Measurements from ENCODE around the gene FAM120AOS.

FAM120AOS gene

DNA sequence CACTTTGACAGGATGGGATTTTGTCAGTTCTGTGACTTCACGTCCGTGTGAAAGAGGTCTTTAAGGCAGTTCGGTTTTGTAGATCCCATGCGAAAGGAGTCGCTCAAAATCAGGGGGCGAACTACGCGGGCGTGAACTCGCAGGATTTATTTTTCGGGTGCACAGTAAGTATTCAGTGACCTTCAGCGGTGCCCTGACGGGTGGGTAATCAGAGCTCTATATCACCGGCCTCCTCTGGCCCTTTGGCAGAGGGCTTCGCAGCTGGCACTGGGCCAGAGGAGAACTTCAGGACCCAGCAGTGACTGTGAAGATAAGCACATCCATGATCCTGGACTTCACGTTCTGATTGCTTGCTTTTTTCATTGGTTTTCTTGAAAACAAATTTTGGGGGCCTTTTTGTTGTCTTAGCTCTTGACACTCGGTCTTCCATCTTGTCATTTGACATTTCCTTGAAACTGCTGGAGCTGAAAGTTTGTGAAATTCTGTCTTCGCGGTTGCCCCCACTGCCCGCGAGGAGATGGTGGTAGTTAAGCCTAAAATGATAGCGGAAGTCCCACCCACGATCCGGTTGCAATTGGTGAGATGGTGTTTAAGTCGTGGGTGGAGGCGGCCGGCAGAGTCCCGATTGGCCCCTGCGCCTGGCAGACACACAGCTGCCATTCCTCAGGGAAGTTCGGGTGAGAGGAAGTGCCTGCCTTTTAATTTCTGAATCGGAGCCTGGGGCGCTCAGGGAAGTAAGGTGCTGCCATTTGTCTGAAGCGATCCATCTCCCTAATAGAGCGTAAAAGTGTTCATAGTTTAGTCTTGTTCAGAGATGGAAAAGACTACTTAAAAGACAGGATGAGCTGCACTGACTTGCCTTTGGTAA is at the start of gene FAM120AOS:
Gene FAM120AOS (minus strand): TSS at position 535 of the 868 bp plus-strand sequence. CDS start 872 bp downstream, outside the sequence.
- DNase-seq = peak; percentile 94

DNA sequence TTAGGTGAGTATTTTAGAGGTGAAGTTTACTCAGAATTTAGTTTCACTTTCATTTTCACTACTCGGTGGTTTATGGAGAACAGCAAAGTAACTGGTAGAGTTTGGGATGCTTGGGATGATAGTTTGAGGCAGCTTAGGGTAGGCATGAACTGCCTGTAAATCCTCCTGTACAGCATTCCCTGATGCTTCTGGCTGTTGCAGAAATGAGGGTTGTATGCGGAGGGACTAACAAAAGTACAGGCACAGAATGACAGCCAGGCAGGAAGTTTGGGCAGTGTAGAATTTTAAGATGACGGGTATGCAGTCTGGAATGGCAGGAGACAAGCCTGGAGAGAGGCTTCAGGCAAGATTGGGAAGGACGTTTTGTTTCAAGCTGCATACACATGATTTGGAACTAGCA is 48.0 kb upstream of the FAM120AOS start:
- DNase-seq = no peak

DNA sequence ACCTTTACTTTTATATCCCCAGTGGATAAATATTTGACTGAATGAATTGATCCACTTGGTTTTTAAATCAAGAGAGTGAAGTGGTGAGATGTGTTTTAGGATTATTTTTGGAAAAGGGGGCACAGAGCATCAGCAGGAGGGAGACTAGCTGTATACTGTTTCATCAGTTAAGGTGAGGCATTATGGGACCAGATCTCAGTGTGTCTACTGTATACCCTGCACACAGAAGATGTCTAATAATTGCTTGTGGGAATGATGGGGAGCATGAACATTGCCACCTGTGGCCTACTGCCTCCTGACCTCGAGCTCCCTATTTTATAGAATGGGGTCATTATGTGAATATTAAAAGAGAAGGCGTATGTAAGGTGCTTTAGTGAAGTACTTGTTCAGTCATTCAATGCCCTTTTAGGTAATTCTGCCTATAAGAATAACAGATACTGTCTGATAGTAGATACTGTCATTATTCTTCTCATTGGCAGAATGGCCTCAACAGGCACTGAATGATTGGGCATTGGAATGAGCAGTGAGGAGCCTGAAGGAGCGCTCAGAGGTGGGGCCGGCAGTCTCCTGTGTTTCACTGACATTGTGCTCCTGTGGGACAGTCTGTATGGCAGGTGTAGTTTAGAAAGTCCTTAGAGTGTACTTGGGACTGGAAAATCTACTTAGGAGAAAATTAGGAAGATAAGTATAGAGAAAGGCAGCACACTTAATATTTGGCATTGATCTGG is 47.4 kb upstream of the FAM120AOS start:
- no peak for DNase-seq

DNA sequence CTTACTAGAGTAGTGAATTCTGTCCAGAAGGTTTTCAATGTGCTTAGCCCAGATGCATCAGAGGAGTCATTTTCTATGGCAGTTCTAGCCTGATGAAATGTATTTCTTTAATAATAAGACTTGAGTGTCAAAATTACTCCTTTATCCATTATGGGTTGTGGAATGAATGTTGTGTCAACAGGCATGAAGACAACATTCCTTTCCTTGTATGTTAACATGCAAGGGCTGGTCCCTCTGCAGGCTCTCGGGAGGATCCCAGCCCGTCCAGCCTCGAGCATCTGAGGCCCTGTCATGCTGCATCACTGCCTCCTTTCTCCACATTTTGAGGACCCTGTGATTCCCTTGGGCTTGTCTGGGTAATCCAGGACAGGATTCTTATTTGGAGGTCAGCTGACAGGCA is 42.9 kb upstream of the FAM120AOS start:
- DNase-seq = no peak

DNA sequence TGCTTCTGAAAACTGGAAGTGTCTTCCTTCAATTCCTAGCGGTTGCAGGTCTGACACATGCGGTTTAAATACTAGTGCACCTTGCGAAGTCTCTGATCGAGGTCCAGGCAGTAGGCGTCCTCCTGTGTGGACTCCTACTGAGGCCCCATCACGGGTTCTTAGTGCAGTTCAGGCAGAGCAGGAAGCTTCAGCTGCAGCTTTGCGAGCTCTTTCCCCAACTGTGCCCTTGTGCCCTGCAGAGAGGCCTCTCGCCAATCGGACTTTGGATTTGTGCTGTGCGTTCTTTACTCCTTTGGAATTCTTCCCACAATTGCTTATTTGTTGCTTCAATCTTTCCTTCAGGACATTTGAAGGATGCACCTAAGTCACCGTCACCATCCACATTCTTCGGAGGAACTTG is 40.6 kb upstream of the FAM120AOS start:
- no peak for DNase-seq

DNA sequence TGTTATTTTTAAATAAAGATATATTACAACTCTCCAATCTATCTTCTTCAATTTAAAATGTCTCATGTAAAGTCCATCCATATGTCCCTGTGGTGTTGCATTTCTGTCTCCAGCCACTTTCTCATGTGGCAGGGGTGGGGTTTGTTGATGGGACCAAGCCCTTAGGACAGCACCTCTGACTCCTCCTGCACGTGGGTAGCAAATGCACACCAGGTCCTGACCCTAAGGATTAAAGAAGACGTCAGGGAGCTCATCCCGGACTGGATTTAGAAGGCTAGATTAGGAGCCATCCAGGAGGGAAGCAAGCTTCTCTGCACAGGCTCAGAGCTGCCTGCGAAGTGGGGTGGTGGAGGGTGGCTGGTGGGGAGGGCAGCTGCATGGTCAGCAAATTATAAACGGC is 38.9 kb upstream of the FAM120AOS start:
- DNase-seq = no peak

DNA sequence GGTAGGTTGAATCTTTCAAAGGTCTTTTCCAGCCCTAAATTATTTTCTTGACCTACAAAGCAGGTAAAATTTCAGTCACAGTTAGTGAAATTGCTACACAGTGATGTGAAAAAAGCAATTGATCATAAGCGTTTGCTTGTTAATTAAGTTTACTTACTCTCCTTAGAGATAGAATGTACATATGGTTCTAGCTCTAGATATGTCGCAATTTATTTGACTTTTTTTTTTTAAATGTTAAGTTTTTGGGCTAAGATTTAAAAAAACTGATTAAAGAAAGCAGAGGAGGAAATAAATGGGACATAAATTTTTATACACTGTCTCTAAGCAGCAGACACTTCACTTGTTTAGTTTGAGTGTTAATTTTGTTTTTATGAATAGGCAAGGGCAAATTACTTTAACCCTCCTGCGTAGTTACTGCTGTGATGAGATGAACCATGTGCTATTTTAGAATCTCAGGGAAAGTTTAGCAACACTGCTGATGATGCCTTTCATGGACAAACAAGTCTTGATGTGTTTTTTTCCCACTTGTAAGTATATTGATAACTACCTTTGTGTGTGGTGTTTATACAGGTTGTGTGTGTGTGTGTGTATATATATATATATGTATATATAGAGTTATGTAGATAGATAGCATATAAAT is 38.3 kb upstream of the FAM120AOS start:
- no peak for DNase-seq

DNA sequence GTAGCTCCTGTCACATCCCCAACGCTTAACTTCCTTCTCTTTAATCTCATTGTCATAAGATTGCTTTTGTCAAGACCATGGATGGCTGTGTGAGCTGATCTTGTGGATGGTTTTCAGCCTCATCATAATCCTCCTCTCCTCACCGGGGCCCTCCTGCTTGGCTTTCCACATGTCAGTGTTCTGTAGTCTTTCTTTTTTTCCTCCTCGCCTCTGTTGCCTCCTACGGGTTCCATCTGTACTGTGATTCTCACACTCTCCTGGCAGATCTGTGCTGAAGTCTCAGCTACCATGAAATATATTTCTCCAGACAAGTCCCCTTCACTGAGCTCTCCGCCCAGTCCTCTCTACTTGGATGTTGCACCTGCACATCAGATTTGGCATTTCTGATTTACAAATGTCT is 34.9 kb upstream of the FAM120AOS start:
- DNase-seq = no peak

DNA sequence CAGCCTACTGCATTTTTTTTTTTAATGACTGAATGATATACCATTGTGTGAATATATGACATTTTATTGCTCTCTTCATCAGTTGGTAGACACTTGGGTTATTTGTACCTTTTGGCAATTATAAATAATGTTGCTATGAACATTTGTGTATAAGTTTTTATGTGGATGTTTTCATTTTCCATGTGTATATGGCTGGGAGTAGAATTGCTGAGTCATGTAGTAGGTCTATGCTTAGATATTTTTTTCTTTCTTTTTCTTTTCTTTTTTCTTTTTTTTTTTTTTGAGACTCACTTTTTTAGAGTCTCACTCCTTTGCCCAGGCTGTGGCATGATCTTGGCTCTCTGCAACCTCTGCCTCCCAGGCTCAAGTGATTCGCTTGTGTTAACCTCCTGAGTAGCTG is 32.9 kb upstream of the FAM120AOS start:
- DNase-seq = no peak

DNA sequence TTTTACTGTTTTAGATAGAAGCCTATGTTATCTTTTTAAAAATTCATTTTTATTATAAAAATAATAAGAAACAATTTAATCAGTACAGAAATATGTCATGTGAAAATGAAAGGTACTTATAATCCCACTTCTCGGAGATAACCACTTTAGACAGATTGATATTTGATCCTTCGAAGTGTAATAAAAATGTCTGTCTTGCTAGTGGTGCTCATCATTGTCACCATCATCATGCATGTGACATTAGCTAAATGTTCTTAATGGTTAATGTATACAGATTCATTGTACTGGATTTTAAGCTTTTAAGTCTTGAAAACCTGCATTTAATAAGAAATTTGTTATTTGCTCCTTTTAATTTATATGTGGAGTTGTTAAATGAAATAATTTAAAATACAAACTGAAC is 30.1 kb upstream of the FAM120AOS start:
- DNase-seq = no peak

DNA sequence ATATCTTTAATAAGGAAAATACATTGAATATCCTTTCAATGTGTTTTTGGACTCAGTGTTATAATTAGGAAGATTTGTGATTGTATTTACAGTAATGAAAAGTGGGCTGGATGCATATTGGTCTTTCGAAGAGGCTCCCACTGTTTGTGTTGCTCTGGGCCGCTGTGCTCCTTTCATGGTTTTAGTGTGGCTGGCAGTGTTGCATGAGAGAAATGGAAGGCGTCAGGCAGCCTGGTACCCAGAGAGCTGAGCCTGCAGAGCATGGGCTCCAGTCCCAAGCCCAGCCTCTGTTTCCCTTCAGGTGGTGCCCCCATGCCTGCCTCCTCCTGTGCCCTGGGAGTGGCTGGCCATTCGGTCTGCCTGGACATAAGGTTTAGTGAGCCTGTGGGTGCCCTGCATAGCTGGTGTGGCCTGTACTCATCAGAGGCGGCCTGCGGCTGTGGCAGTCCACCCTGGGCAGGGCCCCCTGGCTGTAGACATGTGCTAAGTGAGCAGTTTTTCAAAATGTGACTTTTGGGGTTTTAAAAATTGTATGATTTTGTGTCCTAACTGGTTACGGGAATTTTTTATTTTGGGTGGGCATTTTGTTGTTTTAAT is 27.4 kb upstream of the FAM120AOS start:
- DNase-seq = no peak

DNA sequence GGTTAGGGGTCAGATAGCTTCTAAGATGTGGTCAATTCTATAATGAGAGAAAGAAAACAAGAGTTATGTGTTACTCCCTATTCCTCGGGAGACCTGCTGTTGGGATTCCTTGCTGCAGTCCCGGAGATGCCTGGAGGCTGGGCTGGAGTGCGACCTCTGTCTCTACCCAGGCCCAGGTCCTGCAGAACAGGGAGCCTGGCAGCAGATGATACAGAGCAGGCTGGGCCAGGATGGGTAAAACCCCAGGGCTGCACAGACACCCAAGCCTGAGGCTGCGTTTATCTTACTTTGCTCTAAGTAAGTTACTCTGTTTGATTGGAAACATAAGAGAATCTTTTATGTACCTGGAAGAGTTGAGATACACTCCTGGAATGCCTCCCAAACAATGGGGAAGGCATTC is 26.9 kb upstream of the FAM120AOS start:
- DNase-seq = no peak

DNA sequence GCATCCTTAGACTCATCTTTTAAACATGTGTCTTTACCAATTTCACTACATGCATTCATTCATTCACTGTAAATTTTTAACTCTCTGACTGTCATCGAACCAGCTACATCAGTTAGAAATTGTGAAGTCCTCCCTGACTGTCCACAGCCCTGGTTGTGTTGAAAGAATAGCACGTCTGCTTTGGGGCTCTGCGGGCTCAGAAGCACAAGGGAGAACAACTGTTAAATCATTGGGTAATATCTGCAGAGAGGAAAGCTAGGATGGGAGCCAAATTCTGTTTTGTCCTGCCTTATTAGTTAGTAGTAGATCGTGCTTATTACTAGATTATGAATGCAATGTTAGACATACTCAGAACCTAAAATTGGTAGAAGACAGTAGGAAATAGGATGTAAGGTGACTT is 26.3 kb upstream of the FAM120AOS start:
- no peak for DNase-seq

DNA sequence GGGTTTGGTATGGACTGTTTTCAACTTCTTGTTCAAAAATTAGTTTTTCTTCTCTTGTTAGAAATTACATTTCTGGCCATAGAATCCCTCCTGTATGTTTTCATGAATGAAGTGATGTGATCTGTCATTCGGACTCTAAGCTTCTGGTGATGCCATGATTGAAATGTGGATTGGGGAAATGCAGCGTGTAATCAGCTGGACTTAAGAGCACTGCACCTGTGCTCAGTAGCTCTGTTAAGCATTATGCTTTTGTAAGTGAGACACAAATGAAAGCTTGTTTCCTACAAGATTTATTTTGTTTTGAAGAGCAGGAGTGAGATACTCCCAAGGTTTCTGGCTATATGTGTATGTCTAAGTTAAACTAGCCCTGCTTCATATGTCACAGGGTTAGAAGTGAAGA is 24.0 kb upstream of the FAM120AOS start:
- peak; percentile 2 for DNase-seq

DNA sequence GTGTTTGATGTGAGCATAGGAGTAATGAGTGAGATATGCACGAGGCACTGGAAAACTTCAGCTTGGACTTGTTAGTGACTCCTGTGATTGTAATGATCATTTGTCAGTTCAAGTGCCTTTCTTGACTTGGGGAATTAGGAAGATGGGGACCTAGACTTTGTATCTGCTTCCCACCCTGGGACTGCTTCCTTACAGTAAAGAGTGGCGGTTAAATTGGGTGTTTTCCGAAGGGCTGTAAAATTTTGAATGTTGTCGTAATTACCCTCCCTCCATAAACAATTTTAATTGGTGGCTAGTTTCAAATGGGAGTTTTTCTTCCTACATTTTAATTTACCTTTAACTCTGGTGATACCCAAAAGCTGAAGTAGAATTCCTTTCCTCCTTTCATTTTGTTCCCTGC is 23.5 kb upstream of the FAM120AOS start:
- no peak for DNase-seq

DNA sequence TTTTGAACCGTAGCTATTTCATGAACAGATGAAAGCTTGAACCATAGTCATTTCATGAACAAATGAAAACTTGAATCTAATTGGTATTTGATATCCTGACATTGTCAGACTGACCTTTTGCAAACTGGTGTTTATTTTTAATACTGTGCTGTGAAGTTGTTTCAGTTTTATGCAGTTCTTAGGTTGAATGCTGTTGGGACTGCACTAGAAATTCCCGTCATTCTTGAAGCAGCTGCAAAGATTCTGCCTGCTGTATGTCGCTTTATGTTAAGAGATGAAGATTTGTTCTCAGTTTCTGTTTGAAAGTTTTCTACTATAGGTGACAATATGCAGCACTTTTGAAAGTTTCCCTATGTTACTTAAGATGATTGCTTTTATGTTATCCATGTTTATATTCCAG is 22.5 kb upstream of the FAM120AOS start:
- DNase-seq = no peak

DNA sequence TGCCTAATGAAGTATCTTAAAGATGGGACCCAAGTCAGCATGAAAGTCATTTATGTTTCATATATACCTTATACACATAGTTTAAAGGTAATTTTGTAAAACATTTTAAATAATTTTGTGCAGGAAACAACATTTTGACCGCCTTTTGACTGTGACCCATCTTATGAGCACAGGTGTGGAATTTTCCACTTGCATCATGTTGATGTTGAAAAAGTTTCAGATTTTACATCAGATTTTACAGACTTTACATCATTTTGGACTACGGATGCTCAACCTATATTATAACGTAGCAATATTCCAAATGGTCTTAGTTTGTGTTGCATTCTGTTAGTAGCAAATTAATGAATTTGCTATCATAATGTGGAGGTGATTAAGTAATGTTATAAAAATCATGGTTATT is 21.7 kb upstream of the FAM120AOS start:
- no peak for DNase-seq

DNA sequence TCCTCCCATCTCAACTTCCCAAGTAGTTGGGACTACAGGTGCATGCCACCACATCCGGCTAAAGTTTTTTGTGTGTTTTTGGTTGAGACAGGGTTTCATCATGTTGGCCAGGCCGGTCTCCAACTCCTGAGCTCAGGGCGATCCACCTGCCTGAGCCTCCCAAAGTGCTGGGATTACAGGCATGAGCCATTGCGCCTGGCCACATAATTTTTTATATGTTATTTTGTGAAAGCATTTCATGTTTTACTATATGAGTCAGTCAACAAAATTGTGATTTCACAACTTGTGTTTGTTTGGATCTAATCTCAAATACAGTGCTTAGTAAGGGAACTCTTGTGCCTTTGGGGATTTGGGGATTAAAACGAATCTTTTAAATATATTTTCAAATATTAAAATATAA is 20.0 kb upstream of the FAM120AOS start:
- no peak for DNase-seq

DNA sequence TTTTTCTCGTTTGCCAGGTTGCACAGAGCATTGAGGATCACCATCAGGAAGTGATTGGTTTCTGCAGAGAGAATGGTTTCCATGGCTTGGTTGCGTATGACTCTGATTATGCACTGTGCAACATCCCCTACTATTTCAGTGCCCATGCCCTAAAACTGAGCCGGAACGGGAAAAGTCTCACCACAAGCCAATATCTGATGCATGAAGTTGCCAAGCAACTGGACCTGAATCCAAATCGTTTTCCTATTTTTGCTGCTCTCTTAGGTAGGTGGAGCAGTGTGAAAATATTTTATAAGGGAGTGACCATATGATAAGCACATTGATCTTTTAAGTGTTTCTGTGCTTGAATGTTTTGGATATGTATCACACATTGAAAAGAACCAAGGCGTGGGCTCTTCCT is 17.7 kb upstream of the FAM120AOS start:
- DNase-seq = no peak

DNA sequence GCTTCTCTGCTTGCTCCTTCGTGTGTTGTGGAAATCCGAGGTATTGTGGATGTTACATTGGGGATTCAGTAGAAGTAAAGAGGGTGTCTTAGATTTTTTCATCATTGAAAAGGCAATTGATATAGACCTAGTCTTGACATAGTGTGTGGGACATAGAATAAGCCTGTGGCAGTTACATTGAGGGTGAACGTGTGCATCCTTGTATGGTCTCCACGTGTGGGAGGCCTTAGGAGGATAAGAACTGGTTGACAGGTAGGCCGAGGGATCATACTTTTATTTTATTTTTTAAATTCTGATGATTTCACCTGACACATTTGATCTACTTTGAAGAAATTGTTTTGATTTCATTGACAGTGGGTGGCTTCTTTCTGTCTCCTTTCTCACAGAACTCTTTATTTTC is 17.0 kb upstream of the FAM120AOS start:
- no peak for DNase-seq

DNA sequence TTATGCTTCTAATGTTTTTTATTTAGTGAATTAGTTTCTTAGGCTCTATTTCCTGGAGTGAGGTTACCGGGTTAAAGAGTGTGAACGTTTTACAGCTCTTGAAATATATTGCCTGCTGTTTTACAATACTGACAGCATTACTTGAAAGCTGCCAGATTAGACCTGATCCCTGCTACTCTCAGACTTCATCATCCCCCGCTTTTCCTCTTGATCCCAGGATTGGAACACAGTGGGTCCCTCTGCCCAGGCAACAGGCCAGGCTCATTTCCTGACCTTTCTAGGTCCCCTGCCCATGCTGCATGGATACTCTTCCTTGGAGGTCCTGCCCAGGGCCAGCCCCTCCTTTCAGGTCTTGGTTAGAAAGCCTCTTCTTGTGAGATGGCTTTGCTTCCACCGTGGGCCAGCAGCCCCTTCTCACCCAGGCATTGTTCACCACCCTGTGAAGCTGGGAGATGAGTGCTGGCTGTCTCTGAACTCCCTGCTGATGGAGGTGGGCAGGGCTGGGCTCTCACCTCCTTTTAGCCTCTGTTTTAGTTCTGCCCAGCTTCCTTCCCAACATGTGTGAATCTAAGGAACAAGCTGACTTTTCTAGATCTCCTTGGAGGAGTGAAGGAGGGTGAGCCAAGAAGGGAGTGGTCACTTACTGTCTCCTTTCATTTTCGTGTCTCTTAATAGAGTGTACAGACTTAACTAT is 15.5 kb upstream of the FAM120AOS start:
- DNase-seq = no peak

DNA sequence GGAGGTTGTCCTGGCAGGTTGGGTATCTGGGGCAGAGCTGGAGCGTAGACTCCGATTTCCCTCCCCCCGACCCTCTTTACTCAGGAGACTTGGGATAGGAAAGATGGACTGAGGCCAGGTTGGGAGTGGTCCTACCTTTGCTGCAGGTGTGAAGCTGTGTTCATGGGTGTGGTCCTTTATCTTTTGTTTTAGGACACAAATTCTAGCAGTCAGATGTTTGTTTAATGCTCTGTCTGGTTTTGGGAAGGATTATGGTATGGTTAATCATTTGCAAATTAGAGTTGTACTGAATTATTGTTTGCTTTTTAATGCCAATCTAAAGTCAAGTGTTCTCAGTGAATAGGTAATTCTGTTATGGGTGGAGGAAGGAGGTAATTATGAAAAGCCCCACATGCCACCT is 14.1 kb upstream of the FAM120AOS start:
- DNase-seq = no peak

DNA sequence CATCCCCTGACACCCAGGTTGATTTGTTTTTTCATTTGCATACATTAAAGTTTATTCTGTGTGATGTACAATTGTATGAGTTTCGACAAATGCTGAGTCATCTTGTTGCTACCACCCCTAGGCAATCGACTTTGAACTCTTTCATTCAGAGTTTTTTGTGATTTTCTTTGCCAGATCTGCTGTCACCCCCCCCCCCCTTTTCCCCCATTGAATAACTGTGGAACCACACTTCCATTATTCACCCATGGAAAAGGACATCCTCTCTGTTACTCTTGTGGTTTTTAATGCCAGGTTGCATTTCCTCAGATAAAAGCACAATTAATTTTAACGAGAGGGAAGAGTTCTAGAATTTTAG is 13.7 kb upstream of the FAM120AOS start:
- no peak for DNase-seq
